ENCODE data around the gene JADE2. TPM values are rescaled to one million over a fixed set of nuclear protein-coding genes. Genes with fewer than 3 reads are reported as not detected.
A peak's percentile ranks its signal among the peaks of the same experiment; 100 is the strongest.

The JADE2 gene
- polyA plus RNA-seq, 3 donors: 2.1 to 10.2 (median 3.1) TPM

DNA sequence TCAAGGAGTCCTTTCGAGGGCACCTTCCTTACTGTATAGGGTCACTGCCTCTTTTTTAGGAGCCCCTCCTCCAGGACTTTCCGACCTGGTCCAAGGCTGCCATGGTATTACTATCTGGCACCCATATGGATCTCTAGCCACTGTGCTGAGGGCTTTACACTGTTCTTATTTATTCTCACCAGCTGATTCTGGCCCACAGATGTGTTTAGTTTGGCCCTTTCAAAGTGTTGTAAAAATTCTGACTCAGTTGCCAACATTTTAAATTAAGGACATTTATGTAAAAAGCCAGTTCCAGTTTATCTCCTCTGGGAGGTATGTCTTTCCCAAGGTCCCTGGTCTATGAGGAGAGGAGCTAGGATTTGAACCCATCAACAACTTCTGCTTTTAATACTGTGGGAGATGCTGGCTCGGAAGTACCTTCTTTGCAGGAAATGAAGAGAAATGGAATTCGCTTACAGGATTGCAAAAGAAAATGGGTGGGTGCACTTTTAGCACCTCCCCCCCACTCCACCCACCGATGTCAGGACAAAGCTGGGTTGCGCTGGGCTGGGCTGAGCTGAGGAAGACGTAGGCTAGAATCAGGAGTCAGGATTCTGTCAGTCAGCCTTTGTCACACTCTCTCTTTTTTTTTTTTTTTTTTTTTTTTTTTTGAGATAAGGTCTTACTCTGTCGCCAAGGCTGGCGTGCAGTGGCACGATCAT lies 7.8 kb downstream of the JADE2 start:
- no peaks in the 10 kb centered on the region for H3K27me3 ChIP-seq (ENCODE audit: control insufficient read depth in 2 of 2, insufficient read depth in 2 of 2, low read length in 2 of 2)
- H2AFZ ChIP-seq (ENCODE audit: insufficient read depth, low read depth, low read length, poor library complexity, severe bottlenecking): no peak overlapping the region
- TF ChIP-seq, protein P1, sequence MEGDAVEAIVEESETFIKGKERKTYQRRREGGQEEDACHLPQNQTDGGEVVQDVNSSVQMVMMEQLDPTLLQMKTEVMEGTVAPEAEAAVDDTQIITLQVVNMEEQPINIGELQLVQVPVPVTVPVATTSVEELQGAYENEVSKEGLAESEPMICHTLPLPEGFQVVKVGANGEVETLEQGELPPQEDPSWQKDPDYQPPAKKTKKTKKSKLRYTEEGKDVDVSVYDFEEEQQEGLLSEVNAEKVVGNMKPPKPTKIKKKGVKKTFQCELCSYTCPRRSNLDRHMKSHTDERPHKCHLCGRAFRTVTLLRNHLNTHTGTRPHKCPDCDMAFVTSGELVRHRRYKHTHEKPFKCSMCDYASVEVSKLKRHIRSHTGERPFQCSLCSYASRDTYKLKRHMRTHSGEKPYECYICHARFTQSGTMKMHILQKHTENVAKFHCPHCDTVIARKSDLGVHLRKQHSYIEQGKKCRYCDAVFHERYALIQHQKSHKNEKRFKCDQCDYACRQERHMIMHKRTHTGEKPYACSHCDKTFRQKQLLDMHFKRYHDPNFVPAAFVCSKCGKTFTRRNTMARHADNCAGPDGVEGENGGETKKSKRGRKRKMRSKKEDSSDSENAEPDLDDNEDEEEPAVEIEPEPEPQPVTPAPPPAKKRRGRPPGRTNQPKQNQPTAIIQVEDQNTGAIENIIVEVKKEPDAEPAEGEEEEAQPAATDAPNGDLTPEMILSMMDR (IDR thresholded peaks at IDR 0.05): no peak
- intact Hi-C loops (cut with micrococcal nuclease): loop anchor here in 1 of 2 donors (5.0 kb wide), 1 partner anchor 44 kb away; no protein-coding TSS in a partner anchor
- H3K9me3 Mint-ChIP-seq: no peaks in the 10 kb centered on the region
- H3K79me2 ChIP-seq (ENCODE audit: insufficient read depth, low read length): peaks cover 50% of the 10 kb centered on the region
- peaks cover 33% of the 10 kb centered on the region for H3K4me1 Mint-ChIP-seq
- peak overlapping the region in 5 of 7 donors; percentile 13 to 57 (median 51) for H3K27ac Mint-ChIP-seq
- WGBS (ENCODE audit: insufficient coverage): 86% methylated on average over 1 of the region's 10 CpGs
- peak overlapping the region; percentile 31 for H3K4me2 ChIP-seq (replicated peaks; ENCODE audit: extremely low read depth, low read length, poor library complexity, severe bottlenecking)
- peaks cover 7 to 25% of the 10 kb centered on the region in 2 donors for H3K36me3 ChIP-seq (replicated peaks in 1 of 2; ENCODE audit: control insufficient read depth in 1 of 2, insufficient read depth in 2 of 2, low read length in 2 of 2)
- no peak overlapping the region for H3K9ac ChIP-seq (ENCODE audit: insufficient read depth, low read length, poor library complexity, severe bottlenecking)
- H4K20me1 ChIP-seq (ENCODE audit: insufficient read depth, low read length): peaks cover 81% of the 10 kb centered on the region
- peaks cover 21 to 23% of the 10 kb centered on the region in 2 donors for H3K36me3 Mint-ChIP-seq
- DNase-seq: peak in 1 of 3 donors; percentile 35
- H3K4me3 ChIP-seq (replicated peaks in 1 of 3; ENCODE audit: low read depth in 2 of 3, low read length in 3 of 3): no peak overlapping the region
- peak overlapping the region in 1 of 2 donors; percentile 9 for H3K4me3 Mint-ChIP-seq
- H3K27me3 Mint-ChIP-seq (ENCODE audit: low read depth in 3 of 3): peaks cover 0 to 5% (median 0%) of the 10 kb centered on the region in 3 donors
- peaks cover 14 to 24% of the 10 kb centered on the region in 2 donors for H3K4me1 ChIP-seq (ENCODE audit: control insufficient read depth in 1 of 2, insufficient read depth in 2 of 2, low read length in 2 of 2)
- H3K27ac ChIP-seq (ENCODE audit: low read depth in 1 of 2, low read length in 2 of 2): peak overlapping the region in 1 of 2 donors; percentile 42
- no peaks in the 10 kb centered on the region for H3K9me3 ChIP-seq (replicated peaks in 1 of 2; ENCODE audit: control insufficient read depth in 1 of 2, insufficient read depth in 1 of 2, low read length in 2 of 2)

DNA sequence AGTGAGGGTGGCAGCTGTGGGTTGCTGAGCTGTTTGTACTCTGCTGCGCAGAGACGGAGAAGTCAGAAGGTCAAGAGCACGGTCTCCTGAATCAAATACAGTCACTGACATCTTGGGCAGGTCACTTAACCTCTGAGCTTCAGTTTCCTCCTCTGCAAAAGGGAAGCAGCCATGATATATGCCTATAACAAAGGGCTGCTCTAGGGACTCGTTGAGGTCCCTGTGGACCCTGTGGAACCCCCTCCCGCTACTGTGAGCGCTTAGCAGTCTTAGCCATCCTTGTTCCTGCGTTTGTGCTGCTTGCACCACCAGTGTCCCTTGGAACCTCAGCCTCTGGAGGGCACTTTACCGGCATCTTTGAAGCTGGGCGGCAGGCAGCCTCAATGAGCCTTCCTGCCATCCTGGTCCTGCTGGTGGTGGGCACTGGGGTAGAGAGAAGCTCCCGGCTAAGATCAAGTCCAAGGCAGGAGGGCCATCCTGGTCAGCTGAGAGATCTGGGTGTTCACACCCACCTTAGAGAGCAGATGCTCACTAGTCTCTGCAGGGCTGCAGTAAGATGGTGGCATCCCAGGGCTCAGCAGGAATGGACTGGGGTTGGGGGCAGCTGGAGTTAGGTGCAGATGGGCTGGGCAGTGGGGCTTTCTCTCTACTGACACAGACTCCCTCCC lies 8.7 kb downstream of the JADE2 start:
- Mint-ChIP-seq H3K4me3 (no peak overlapping the region), H3K4me1 (peaks cover 30% of the 10 kb centered on the region), H3K36me3 (peaks cover 25 to 27% of the 10 kb centered on the region in 2 donors), H3K27ac (peak overlapping the region in 6 of 7 donors; percentile 15 to 76 (median 56)), H3K27me3 (ENCODE audit: low read depth in 3 of 3) (peaks cover 0 to 5% (median 0%) of the 10 kb centered on the region in 3 donors), H3K9me3 (no peaks in the 10 kb centered on the region)
- Histone ChIP-seq H3K79me2 (ENCODE audit: insufficient read depth, low read length) (peaks cover 41% of the 10 kb centered on the region), H3K9me3 (replicated peaks in 1 of 2; ENCODE audit: control insufficient read depth in 1 of 2, insufficient read depth in 1 of 2, low read length in 2 of 2) (no peaks in the 10 kb centered on the region), H3K4me2 (replicated peaks; ENCODE audit: extremely low read depth, low read length, poor library complexity, severe bottlenecking) (peak overlapping the region; percentile 31), H3K9ac (ENCODE audit: insufficient read depth, low read length, poor library complexity, severe bottlenecking) (peak overlapping the region; percentile 15), H3K4me3 (replicated peaks in 1 of 3; ENCODE audit: low read depth in 2 of 3, low read length in 3 of 3) (no peak overlapping the region), H3K4me1 (ENCODE audit: control insufficient read depth in 1 of 2, insufficient read depth in 2 of 2, low read length in 2 of 2) (peaks cover 14 to 22% of the 10 kb centered on the region in 2 donors), H2AFZ (ENCODE audit: insufficient read depth, low read depth, low read length, poor library complexity, severe bottlenecking) (no peak overlapping the region), H3K27me3 (ENCODE audit: control insufficient read depth in 2 of 2, insufficient read depth in 2 of 2, low read length in 2 of 2) (no peaks in the 10 kb centered on the region), H3K36me3 (replicated peaks in 1 of 2; ENCODE audit: control insufficient read depth in 1 of 2, insufficient read depth in 2 of 2, low read length in 2 of 2) (peaks cover 10 to 30% of the 10 kb centered on the region in 2 donors), H4K20me1 (ENCODE audit: insufficient read depth, low read length) (peaks cover 72% of the 10 kb centered on the region), H3K27ac (ENCODE audit: low read depth in 1 of 2, low read length in 2 of 2) (no peak overlapping the region)
- TF ChIP-seq, protein P1 (IDR thresholded peaks at IDR 0.05): no peak
- no peak for DNase-seq
- 79% methylated on average over 8 of the region's 10 CpGs for WGBS (ENCODE audit: insufficient coverage)
- intact Hi-C loops (cut with micrococcal nuclease): loop anchor here in 1 of 2 donors (5.0 kb wide), 1 partner anchor 43 kb away; no protein-coding TSS in a partner anchor
